Endothelial cell of umbilical vein (primary cell): Measurements from ENCODE around the gene SLC18A3. TPM values are rescaled to one million over a fixed set of nuclear protein-coding genes. Genes with fewer than 3 reads are reported as not detected.

Experiments used
- BruUV-seq: library from RNA; stranded (reverse); fragments of 400-500 nt; replicated peaks from 2 replicates; lab custom pipeline; 2021; lab: Mats Ljungman, UMichigan
- CTCF ChIA-PET: fragments of 300-600, 350-600 bp; sonication (Branson Sonifier 250); formaldehyde crosslinking; loops from one replicate; lab custom pipeline; 2021; ENCODE audit warnings: antibody characterized with exemption, inconsistent platforms; lab: Charles Lee
- POLR2A ChIA-PET: fragments of 300-600, 350-600 bp; sonication (Branson Sonifier 250); formaldehyde crosslinking; loops from one replicate; lab custom pipeline; 2021; ENCODE audit warnings: antibody characterized with exemption, inconsistent platforms; lab: Charles Lee
- DNase-seq: peaks from one replicate; pipeline ENCODE4 v3.0.0-alpha.2; 2011; ENCODE audit warnings: low read depth, low spot score
- FAIRE-seq: peaks from 2 replicates; lab custom pipeline; 2011; peaks lifted over from hg19 to GRCh38; lab: Jason Lieb, UNC
- H2AFZ ChIP-seq: 2 replicates; pipeline ENCODE4 v1.6.0; 2012; ENCODE audit warnings: low read depth, low read length, control low read depth, inconsistent platforms
- H3K27ac ChIP-seq: 2 replicates; pipeline ENCODE4 v1.5.1; 2011; ENCODE audit warnings: low read depth, mild to moderate bottlenecking, control low read depth, low read length, moderate library complexity; ENCODE audit not compliant: insufficient read depth
- H3K27me3 ChIP-seq, 2 experiments: 2 replicates each; pipeline versions ENCODE4 v1.6.0 to v1.6.1; 2011; ENCODE audit warnings: low read length in 2 of 2, mixed read lengths in 1 of 2; ENCODE audit not compliant: control insufficient read depth in 2 of 2, insufficient read depth in 2 of 2
- H3K36me3 ChIP-seq, 2 experiments: 2 replicates in 1 of 2; 3 replicates in 1 of 2; pipeline ENCODE4 v1.5.1; 2011; ENCODE audit warnings: low read length in 2 of 2, mild to moderate bottlenecking in 1 of 2, moderate library complexity in 1 of 2; ENCODE audit not compliant: control insufficient read depth in 2 of 2, insufficient read depth in 2 of 2; ENCODE audit errors: extremely low read depth in 1 of 2
- H3K4me1 ChIP-seq: 3 replicates; pipeline ENCODE4 v1.5.1; 2011; ENCODE audit warnings: mild to moderate bottlenecking, low read length; ENCODE audit not compliant: control insufficient read depth, insufficient read depth; ENCODE audit errors: extremely low read depth
- H3K4me2 ChIP-seq: 2 replicates; pipeline ENCODE4 v1.6.1; 2011; ENCODE audit warnings: low read length, control low read depth, mixed read lengths; ENCODE audit not compliant: insufficient read depth
- H3K4me3 ChIP-seq, 3 experiments: fragments of 200-600 bp in 1 of 3; sonication (generic), shearing (Covaris generic) in 1 of 3; replicated peaks in 1 of 3; 2 replicates each; pipeline ENCODE4 v1.5.1; 2011 to 2016; ENCODE audit warnings: control low read depth in 3 of 3, low read length in 3 of 3, mild to moderate bottlenecking in 2 of 3, inconsistent platforms in 1 of 3, low read depth in 1 of 3, moderate library complexity in 1 of 3; ENCODE audit not compliant: insufficient read depth in 1 of 3
- H3K79me2 ChIP-seq: 2 replicates; pipeline ENCODE4 v1.6.0; 2012; ENCODE audit warnings: low read length, inconsistent platforms; ENCODE audit not compliant: control insufficient read depth, insufficient read depth
- H3K9ac ChIP-seq: replicated peaks from 2 replicates; pipeline ENCODE3; 2011; ENCODE audit warnings: low read length, control low read depth; ENCODE audit not compliant: insufficient read depth; ENCODE audit errors: extremely low read depth
- H3K9me1 ChIP-seq: replicated peaks from 3 replicates; pipeline ENCODE4 v1.6.0; 2011; ENCODE audit warnings: mild to moderate bottlenecking, low read length; ENCODE audit not compliant: control insufficient read depth, insufficient read depth; ENCODE audit errors: extremely low read depth
- H3K9me3 ChIP-seq: replicated peaks from 2 replicates; pipeline ENCODE4 v1.5.1; 2012; ENCODE audit warnings: low read length, inconsistent platforms; ENCODE audit not compliant: control insufficient read depth, insufficient read depth
- H4K20me1 ChIP-seq: replicated peaks from 2 replicates; pipeline ENCODE3; 2011; ENCODE audit warnings: mild to moderate bottlenecking, low read length; ENCODE audit not compliant: control insufficient read depth, insufficient read depth; ENCODE audit errors: extremely low read depth
- CTCF ChIP-seq, 2 donors: IDR thresholded peaks; 1 replicate in 1 of 2; 2 replicates in 1 of 2; pipeline ENCODE4 v1.5.1; 2011; ENCODE audit warnings: low read length in 2 of 2, mild to moderate bottlenecking in 2 of 2, moderate library complexity in 2 of 2, control low read depth in 1 of 2, inconsistent platforms in 1 of 2, low read depth in 1 of 2; ENCODE audit not compliant: insufficient read depth in 1 of 2; ENCODE audit errors: extremely low read depth in 1 of 2
- GATA2 ChIP-seq: IDR thresholded peaks from 2 replicates; pipeline ENCODE4 v1.7.0; 2011; ENCODE audit warnings: low read depth, mild to moderate bottlenecking, moderate library complexity, mixed read lengths, low read length; ENCODE audit not compliant: insufficient read length, insufficient read depth
- JUN ChIP-seq: IDR thresholded peaks from 2 replicates; pipeline ENCODE4 v1.6.1; 2011; ENCODE audit warnings: borderline replicate concordance, low read depth; ENCODE audit not compliant: insufficient read length, insufficient read depth
- MAX ChIP-seq: IDR thresholded peaks from 2 replicates; pipeline ENCODE4 v1.6.1; 2011; ENCODE audit not compliant: insufficient read depth, insufficient read length
- POLR2A ChIP-seq: IDR thresholded peaks from 2 replicates; pipeline ENCODE4 v1.6.1; 2012; ENCODE audit warnings: low read depth, mild to moderate bottlenecking, control low read depth, low read length
- POLR2AphosphoS5 ChIP-seq: IDR thresholded peaks from 2 replicates; pipeline ENCODE4 v1.6.1; 2012; ENCODE audit warnings: low read depth, mild to moderate bottlenecking, control low read depth, low read length, moderate library complexity; ENCODE audit not compliant: insufficient read depth
- dilution Hi-C: fragments of 300-500 bp; cut with MboI; formaldehyde crosslinking; loops from one replicate; pipeline ENCODE4 v1.15.0; 2019; ENCODE audit warnings: low sequenced_read_pairs; ENCODE audit not compliant: extremely low pct_ligation_motif_present
- intact Hi-C: fragments of 100-400 bp; cut with micrococcal nuclease; formaldehyde crosslinking; loops from one replicate; pipeline ENCODE4 v1.10.0; 2022
- polyA plus RNA-seq, 4 experiments: library from polyadenylated mRNA; depleted of rRNA in 3 of 4; stranded (reverse) in 3 of 4; unstranded in 1 of 4; fragments of >200 nt; gene quantifications; 2 replicates each; pipeline versions ENCODE4 v1.2.1 to v1.2.3, GENCODE V29; 2011 to 2012; ENCODE audit warnings: missing spikeins in 1 of 4
- total RNA-seq: library from RNA; stranded (reverse); gene quantifications from 2 replicates; pipeline ENCODE4 v1.2.3, GENCODE V29; 2021

The SLC18A3 gene
- total and polyA plus RNA-seq, 2 donors (not counting 3 experiments of a cell fraction or from before 2014, with no cell fraction given): not detected

GRCh38 chr10:49620841-49621378 is 10.8 kb downstream of the SLC18A3 start:
- no peak for DNase-seq
- Histone ChIP-seq H3K9me3 (no peaks in the 10 kb centered on the region), H3K4me1 (no peaks in the 10 kb centered on the region), H3K79me2 (no peaks in the 10 kb centered on the region), H3K9ac (no peak overlapping the region), H3K4me3 (no peak overlapping the region), H4K20me1 (no peaks in the 10 kb centered on the region), H3K9me1 (no peaks in the 10 kb centered on the region), H2AFZ (no peak overlapping the region), H3K27me3 (peaks cover 6 to 8% of the 10 kb centered on the region in 2 experiments), H3K36me3 (no peaks in the 10 kb centered on the region), H3K4me2 (no peak overlapping the region), H3K27ac (no peak overlapping the region)
- intact Hi-C loops: no loop called here
- TF ChIP-seq JUN (no peak), POLR2AphosphoS5 (no peak), GATA2 (no peak)
- dilution Hi-C loops: no loop called here
- CTCF ChIA-PET: no interaction called here
- FAIRE-seq: no peak
- POLR2A ChIA-PET: no interaction called here
- no TSS peak for BruUV-seq

- Histone ChIP-seq H4K20me1 (no peaks in the 10 kb centered on the region), H3K36me3 (no peaks in the 10 kb centered on the region), H3K4me2 (no peak overlapping the region), H3K79me2 (no peaks in the 10 kb centered on the region), H3K9ac (no peak overlapping the region), H3K27me3 (peaks cover 5 to 6% of the 10 kb centered on the region in 2 experiments), H3K4me3 (no peak overlapping the region), H3K9me1 (no peaks in the 10 kb centered on the region), H3K9me3 (no peaks in the 10 kb centered on the region), H2AFZ (no peak overlapping the region), H3K4me1 (no peaks in the 10 kb centered on the region), H3K27ac (no peak overlapping the region)
- dilution Hi-C loops: no loop called here
- ChIA-PET CTCF (no interaction called here), POLR2A (no interaction called here)
- no TSS peak for BruUV-seq
- TF ChIP-seq MAX (no peak), CTCF (IDR thresholded peaks at IDR 0.05; ENCODE audit: extremely low read depth in 1 of 2, insufficient read depth in 1 of 2, low read depth in 1 of 2, low read length in 2 of 2) (no peak), POLR2A (no peak)
- DNase-seq (no peak), FAIRE-seq (no peak)
- intact Hi-C loops: no loop called here
Observed at GRCh38 chr10:49621561-49621960, 11.5 kb downstream of the SLC18A3 start.
